ENCODE data around the gene DNASE1L3. TPM values are rescaled to one million over a fixed set of nuclear protein-coding genes. Genes with fewer than 3 reads are reported as not detected.

DNASE1L3 gene
- total and polyA plus RNA-seq, 2 of the 13 experiments (the other 11 are each of a cell fraction or from before 2014, with no cell fraction given), result 0.86 to 1.7 TPM

DNA sequence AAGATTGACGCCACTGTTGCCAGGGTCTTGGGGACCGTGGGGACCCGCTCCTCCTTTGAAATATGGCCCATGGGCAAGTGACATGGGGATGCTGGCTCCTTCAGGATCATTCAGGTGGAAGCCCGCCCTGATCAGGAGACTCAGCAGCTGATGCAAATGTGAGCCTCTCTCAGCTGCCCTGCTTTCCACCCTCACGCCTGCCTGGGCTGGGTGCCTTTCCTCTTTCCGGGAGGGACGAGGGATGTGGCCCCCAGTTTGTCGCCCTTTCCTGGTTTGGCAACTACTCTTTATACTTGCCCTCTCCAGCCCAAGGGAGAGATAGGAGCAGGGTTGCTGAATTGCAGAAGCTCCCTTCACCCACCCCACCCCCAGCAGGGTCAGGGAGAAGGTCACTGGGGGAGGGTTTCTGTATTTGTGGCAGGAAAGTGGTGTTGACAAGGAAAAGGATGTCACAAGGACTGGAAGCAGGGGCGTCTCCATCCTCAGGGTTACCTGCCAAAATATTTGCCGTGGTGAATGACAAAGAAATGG is 21.8 kb downstream of the DNASE1L3 start (continued):
- TF ChIP-seq SKIL (CRISPR knock-in tag; IDR thresholded peaks at IDR 0.05; ENCODE audit: borderline replicate concordance) (peak; percentile 89), TARDBP (CRISPR knock-in tag; IDR thresholded peaks at IDR 0.05) (peak; percentile 62; the same call in 1 of the 2 replicates), ARID4A (CRISPR knock-in tag; IDR thresholded peaks at IDR 0.05; ENCODE audit: borderline replicate concordance) (no peak; the same call in 1 of the 2 replicates), HBP1 (CRISPR knock-in tag; IDR thresholded peaks at IDR 0.05; ENCODE audit: low read depth) (no peak), TBL1XR1 (IDR thresholded peaks at IDR 0.05; ENCODE audit: borderline replicate concordance, low read length, partially characterized antibody) (peak; percentile 59), ISX (CRISPR knock-in tag; conservative IDR thresholded peaks at IDR 0.05) (no peak), ZNF20 (CRISPR knock-in tag; IDR thresholded peaks at IDR 0.05) (no peak), ZNF687 (CRISPR knock-in tag; IDR thresholded peaks at IDR 0.05) (peak; percentile 90), RCOR2 (CRISPR knock-in tag; IDR thresholded peaks at IDR 0.05) (peak; percentile 75), NR2F6 (IDR thresholded peaks at IDR 0.05) (peak; percentile 99), NR2F6 (CRISPR knock-in tag; IDR thresholded peaks at IDR 0.05) (peak; percentile 100), ZNF441 (CRISPR knock-in tag; IDR thresholded peaks at IDR 0.05; ENCODE audit: borderline replicate concordance) (peak; percentile 26; the same call in 1 of the 2 replicates), ERF (CRISPR knock-in tag; IDR thresholded peaks at IDR 0.05) (0 out of 2 replicates have a peak, but pooled peaks have one; percentile 52), HES4 (CRISPR knock-in tag; IDR thresholded peaks at IDR 0.05; ENCODE audit: borderline replicate concordance) (no peak), ZNF589 (CRISPR knock-in tag; conservative IDR thresholded peaks at IDR 0.05) (no peak), ARNTL (CRISPR knock-in tag; IDR thresholded peaks at IDR 0.05) (peak; percentile 49; the same call in 1 of the 2 replicates)
